NOMO-1 (cell line): ENCODE measurements around the gene MAPKAPK2.
A peak's percentile ranks its signal among the peaks of the same experiment; 100 is the strongest.

Experiments used
- DNase-seq, 2 experiments: peaks; one replicate each; lab custom pipeline; 2025; ENCODE audit not compliant: unreplicated experiment in 2 of 2; lab: John Stamatoyannopoulos, UW

The MAPKAPK2 gene

DNA sequence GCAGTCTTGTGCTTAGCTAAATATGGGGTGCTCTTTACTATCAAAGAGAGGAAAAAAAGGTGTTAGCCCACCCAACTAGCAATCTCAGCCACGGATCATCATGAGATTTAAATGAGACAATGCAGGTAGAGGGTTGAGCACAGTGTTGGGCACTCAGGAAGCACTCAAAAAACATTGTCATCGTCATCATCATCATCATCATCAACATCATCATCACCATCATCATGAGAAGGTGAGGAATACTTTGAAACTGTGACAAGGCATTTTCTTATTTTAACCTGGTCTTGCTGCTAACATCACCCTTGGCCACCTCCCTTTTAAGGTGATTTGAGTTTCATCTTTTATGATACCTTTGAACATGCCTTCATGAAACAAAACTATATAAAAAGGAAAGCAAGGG is 3.3 kb upstream of the MAPKAPK2 start:
- no peak for DNase-seq

DNA sequence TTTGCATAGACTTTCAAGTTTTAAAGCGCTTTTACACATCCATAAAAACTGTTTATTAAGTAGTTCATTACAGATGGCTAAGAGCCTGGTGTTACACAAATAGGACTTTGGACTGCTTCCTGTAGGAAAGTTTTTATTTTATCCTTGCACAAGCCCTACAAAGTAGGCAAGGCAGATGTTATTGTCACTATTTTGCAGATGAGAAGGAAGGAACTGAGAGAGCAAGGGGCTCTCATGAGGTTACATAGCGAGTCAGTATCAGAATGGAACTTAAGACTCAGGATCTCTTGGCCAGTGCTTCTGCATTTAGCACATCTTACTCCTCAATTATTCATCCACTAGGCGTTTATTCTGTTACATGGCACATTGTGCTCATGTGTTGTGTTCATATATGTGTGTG is 2.6 kb upstream of the MAPKAPK2 start:
- DNase-seq, result peak in 1 of 2 experiments; percentile 17

DNA sequence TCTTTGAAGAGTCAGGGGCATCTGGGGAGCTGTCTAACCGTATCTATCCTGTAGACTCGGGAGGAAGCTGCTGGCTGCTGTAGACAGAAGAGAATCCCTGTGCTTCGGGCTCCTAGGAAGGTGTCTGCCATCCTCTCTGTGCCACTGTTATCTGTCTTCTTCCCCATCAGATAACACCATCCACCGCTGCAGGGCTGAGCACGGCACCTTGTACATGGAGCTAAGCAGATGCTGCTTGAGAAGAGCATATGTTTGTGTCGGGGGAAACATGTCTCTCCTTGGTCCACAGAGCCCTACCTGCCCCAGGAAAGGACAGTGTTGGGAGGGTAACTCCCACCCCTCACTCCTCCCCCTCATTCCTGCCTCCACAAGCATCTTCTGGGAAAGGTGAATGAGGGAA is 1.4 kb upstream of the MAPKAPK2 start:
- no peak for DNase-seq

DNA sequence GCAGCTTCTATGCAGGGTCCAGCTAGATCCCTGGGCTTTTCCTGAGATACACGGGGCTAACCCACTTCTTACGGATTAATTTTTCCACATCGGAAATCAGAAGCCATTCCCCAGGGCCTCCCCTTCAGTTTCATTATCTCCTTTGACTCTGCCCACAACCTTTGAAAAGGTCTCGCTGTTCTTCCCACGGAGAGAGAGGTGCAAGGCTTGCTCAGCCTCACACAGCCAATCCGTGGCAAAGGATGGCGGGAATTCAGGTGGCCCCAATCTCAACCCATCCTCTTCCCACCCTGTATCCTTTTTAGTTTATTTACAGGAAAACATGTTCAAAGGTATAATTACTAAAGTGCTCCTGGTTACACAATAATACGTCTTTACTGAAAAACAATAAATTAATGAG is 702 bp upstream of the MAPKAPK2 start:
- no peak for DNase-seq

DNA sequence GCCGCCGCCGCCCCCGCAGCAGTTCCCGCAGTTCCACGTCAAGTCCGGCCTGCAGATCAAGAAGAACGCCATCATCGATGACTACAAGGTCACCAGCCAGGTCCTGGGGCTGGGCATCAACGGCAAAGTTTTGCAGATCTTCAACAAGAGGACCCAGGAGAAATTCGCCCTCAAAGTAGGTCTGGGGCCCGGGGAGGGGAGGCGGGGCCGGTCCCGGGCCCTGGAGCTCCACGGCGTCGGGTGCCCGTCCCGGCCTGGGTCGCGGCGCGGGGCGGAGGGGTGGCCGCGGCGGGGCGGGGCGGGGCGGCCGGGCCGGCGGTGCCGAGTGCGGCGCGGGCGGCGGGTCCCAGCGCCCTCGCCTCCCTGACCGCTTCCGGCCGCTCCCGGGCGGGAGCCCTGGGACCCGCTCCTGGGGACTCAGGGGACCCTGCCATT is 646 bp downstream of the MAPKAPK2 start:
- no peak for DNase-seq

DNA sequence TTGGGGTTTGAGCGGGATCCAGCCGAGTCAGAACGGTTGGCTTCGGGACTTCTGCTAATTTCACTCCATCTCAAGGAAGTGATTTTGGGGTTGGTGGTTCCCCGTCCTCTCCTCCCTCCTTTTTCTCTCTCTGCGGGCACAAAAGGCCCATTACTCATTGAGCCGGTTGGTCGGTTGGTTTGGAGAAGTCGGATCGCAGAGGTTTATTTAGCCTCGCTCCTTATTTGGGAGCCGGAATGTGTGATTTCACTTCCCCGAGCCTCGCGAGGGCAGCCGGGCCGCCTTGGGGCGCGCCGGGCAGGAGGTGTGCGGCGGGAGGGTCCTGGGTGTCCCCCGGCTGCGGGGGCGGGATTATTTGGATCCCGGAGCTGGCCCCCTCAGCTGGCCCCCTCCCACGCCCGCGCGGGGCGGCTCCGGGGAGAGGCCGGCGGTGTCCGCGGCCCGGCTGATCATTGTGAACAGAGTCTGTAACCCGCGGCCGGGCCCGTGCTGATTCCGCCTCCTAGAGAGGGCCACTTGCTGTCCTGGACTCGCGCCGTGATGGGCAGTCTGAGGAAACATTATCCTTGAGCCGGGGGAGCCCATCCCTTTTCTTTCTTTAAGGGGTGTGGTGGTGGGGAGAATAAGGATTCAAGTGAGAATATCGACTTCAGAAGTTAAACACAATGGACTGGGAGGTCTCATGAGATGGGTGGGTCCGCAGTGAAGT is 1.2 kb downstream of the MAPKAPK2 start:
- peak; percentile 86 to 90 for DNase-seq

DNA sequence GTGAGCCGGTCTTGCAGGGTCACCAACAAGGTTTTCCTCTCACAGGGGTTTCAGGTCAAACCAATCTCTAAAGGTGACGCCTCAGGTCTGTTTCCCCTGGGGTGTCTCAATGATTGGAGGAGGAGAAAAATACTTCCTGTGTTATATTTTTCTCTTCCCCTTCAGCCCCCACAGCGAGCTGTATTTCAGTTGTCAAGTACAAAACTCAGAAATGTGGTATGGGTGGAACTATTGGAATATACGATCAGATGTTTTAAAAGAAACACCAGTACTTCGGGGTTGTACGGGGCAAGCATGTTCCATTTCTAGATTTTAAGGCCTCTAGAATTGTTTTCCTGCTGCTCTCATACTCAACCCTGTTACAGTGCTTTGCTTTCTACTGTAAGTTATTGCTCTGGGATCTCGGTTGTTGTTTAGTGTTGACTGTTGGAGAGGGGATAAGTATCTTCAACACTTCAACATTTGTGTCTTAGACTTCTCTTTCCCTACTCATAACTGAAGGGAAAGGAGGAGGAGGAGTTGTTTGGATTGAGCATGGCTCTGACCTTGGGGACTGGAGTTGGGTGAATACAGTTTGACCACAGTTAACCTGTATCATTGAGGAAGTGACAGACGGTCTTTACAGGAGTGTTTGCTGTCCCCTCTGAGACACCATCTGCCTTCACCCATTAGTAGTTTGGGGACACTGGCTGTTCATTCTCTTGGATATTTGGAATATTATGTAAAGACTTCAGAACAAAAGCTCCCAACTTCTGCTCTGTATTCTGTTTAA is 2.0 kb downstream of the MAPKAPK2 start:
- DNase-seq, result peak in 1 of 2 experiments; percentile 49

DNA sequence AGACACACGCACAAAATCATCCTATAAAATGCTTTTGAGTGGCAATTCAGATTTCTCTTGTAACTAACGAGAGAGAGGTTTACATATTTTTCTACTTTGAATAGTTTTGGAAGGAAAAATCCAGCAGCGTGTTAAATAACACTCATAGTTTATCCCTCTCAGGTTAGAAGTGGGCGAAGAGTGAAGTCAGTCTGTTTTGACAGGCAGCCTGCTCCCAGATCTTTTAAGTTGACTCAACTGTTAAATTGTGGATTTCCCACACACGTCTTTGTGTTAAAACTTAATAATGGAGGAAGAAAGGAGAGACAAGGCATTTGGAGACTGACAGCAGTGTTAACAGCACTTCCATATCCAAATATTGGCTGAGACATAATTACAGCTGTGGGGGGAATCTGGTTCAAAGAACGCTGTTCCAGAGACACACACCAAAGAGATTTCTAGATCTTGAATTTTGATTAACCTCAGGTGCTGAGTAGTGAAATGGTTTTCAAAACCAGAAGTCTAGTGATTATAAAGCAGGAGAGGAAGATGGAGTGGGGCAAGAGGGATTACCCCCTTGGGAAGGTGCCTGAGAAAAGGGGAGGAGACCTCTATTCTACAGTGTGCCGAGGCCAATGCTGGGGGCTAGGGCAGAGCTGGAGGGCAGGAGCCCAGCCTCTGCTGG is 2.7 kb downstream of the MAPKAPK2 start:
- no peak for DNase-seq

DNA sequence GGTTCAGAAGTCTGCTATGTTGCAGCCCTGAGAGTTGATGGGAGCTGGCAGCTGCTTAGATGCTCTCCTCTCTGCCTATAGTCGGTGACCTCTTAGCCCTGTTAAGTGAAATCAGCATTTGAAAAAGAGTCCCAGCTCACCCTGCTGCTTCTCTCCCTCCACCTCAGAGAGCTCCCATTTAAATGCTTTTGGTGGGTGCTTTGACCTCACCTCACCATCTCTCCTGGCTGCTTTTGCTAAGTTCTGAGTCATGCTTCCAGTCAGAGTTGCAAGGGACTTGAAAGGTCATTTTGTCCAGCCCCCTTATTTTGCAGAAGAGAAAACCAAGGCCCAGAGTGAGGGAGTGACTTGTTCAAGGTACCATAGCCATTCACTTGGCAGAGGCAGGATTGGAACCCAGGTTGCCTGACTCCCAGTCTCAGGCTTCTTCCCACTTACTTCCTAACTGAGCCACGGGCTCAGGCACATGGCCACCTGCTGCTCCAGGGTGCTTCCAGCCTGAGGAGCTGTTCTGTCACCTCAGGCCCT is 3.3 kb downstream of the MAPKAPK2 start:
- no peak for DNase-seq

DNA sequence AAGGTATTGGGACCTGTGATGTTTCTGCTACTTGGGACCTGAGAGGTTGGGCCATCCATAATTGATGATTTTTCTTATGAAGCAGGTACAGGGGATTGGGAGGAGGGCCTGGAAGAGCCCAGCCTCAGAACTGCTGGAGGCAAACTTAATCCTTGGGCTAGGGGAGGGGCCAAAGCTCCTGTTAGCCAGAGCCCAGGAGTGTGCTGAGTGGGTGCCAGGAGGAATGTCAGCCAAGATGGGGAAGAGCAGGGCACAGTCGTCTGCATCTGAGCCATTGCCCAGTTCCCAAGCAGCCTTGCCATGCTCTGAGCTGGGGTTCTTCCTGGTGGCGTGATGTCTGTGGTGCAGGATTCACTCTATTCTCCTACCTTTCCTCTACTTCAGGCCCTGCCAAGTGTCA is 5.8 kb downstream of the MAPKAPK2 start:
- no peak for DNase-seq

DNA sequence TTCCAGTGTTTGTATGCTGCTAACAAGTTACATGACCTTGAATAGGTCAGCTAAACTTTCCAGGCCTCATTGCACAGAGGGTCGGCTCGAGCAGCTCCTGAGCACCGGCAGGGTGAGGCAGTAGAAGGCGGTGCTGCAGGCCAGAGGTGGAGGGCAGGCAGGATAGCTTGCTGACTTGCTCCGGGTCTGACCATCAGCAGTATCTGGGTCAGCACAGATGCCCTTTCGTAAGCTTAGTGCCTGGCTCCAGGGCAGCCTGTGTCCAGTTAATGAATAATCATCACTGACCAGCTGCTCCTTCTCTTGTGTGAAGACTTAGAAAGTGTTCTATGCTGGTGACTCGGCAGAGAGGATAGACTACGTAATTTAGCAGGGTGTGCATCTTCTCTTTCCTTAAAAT is 6.9 kb downstream of the MAPKAPK2 start:
- no peak for DNase-seq

DNA sequence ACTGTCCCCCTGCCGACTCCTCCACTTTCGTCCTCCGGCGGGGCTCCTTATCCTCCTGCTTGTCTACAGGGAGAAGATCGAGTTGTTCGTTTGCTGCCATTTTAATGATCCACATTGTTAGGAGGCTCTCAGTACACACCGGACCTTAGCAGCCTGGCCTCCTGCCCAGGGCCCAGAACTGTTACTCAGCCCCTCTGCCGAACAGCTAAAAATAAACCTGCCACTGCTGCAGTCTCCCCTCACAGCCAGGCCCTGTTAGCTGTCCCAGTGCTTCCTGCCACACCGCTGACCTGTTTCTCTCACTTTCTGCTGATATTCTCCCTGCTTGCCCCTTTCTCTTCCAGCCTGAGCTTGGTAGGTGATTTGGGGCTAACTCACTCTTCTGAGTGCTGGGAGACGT is 8.3 kb downstream of the MAPKAPK2 start:
- no peak for DNase-seq

DNA sequence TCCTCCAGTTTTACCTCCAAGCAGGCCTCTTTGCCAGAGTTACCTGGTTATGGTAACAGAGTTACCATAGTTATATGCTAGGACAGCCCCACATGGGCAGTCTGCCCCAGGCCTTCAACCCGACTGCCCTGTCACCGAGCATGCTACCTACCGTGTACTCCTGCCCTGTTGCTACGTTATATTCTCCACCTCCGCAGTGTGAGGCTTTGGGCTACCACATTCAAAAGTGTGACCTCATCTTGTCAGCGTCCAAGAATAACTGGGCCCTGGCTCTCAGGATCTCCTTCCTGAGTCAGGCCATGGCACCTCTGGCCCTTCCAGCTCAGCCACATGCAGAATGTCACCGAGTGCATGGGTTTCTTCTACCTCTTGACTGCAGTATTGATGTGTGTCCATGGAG is 8.9 kb downstream of the MAPKAPK2 start:
- no peak for DNase-seq

DNA sequence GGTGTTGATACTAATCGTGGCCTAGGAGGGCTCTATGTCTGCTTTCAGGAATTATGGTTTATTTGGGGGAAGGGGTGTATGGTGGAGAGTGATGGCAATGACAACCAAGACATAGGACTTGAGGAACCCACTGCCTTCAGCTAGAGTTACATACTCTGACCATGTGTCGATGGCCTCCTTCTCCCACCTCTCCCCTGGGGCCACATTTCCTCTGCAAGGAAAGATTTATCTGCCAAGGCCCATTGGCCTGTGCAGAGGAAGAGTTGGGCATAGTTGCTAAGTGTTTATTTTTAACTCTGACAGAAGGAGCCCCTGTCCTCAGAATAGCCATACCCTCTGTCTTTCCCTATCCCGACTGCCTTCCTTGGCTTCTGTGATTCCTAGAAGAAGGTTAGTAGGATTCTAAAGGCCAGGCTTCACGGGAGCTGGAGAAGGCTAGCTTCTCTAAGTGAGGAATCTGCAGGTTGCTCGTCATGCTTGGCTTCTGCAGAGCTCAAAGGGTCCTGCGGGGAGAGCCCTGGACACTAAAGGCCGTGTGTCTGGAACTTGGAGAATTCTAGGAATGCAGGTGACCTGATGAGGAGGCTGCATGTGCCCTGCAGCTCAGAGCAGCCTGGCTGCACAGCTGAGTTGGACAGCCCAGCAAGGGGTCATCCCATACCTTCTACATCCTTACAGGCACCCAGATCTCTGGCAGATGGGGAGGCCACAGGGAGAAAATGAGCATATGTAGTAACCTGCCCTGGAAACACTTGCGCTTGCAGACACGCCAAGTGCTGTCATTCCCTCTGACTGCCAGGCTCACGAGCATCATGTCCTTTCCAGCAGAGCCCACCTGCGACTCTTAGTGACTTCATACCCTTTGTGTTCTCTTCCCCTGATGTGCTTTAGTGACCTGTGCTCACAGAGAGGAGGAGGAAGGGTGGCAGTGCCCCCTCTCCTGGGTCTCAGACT is 9.7 kb downstream of the MAPKAPK2 start:
- no peak for DNase-seq

DNA sequence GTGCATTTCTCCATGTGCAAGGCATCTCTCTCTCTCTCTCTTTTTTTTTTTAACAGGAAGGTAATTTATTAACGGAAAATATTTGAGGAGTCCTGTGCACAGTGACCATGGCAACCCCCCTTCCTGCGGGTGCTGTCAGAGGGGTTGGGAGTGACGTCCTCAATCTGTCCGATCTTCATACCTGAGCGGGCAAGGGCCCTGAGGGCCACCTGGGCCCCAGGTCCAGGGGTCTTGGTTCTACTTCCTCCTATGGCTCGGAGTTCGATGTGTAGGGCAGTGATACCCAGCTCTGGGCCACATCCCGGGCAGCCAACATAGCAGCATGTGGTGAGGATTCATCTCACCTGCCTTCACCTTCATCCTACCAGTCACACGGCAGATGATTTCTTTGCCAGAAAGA is 11.0 kb downstream of the MAPKAPK2 start:
- no peak for DNase-seq

DNA sequence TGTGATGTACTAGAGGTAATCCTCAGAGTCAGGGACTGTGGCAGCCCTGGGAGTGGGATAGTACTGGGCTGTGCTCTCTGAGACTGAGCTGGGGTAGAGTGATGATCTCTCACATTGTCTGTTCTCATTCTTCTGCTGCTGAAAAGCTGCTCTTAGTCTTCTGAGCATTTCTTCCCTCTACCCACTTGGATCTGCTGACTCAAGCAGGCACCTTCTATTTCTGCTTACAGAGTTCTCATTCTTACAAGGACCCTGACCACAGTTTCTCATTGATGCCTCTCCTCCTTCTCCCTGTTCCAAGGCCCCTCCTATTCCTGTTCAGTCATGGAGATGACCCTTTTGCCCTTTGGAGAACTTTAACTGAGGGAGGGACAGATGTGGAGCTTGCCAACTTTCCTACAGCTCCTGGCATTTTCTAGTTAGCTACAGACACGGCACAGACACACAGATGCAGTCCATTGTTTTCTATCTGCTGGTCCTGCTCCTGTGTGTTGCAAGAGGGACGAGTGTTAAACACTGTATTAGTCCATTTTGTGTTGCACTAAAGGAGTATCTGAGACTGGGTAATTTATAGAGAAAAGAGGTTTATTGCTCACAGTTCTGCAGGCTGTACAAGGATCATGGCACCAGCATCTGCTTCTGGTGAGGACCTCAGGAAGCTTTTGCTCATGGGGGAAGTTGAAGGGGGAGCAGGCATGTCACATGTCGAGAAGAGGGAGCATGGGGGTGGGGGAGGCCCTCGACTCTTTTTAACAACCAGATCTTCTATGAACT is 12.3 kb downstream of the MAPKAPK2 start:
- DNase-seq, result no peak

DNA sequence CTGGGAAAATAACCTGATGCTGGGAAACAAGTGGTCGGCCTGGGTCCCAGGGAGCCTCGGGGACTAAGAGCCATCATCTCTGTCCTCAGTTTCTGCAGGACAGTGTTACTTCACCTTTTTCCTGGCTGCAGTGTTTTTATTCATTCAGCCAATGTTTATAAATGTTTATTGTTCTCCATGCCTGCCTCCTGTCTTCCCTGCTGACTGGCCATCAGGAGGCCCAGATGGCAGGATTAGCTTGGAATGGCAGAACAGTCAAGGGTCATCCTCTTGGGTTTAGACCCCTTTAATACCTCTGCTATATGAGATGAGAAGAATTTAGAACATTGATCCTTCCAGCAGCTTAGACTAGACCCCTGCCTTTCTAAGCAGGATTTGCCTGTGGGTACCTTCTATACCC is 13.3 kb downstream of the MAPKAPK2 start:
- no peak for DNase-seq

DNA sequence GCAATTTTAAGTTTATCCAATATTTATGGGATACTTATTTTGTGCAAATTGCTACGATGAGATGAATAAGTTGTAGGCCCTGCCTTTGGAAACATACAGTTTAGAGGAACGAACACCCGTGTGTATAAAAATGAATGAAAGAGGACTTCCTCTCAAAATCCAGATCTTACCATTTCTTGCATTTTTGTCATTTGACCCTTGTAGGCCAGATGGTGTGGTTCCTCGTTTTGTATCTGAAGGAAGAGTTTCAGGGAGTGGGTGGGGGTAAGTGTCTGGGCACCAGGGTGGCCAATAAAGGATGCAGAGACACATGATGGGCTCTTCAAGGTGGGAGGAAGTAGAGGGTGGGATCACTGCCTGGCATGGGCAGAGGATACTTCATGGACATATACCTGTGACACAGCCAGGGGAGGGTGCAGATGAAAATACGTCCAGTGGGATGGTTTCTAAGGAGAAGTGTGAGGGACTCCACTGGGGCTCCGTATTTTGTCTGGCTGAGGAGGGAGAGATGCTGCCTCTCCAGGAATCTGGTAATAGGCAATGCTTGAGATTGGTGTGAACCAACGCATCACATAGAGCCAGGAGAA is 14.4 kb downstream of the MAPKAPK2 start:
- DNase-seq, result peak; percentile 45 to 49

DNA sequence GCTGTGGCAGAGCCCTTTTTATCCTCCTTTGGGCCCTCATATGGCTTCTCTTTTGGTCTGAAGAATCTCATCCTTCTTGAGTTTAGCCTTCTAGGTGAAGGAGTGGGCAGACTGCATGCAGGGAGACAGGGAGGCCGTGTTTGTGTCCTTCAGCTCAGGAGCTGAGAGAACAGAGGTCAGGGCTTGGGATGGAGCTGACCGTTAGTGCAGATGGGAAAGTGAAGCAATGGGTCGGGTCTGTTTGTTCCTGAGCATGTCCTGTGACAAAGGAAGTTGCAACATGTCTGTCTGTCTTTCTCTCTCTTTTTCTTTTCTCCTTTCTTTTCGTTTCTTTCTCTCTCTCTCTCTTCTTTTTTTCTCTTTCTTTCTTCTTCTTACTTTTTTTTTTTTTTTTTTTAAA is 14.9 kb downstream of the MAPKAPK2 start:
- DNase-seq, result peak; percentile 21 to 53
